Fibroblast of pulmonary artery (primary cell): ENCODE measurements around the gene VAV2.

Experiments
- DNase-seq: peaks from one replicate; pipeline ENCODE4 v3.0.0-alpha.2; 2010; ENCODE audit warnings: low read depth
- H3K4me3 ChIP-seq: replicated peaks from 2 replicates; pipeline ENCODE4 v1.5.1; 2011; ENCODE audit warnings: low read depth, mild to moderate bottlenecking, control low read depth, low read length, moderate library complexity
- CTCF ChIP-seq: IDR thresholded peaks from 2 replicates; pipeline ENCODE4 v1.5.1; 2011; ENCODE audit warnings: mild to moderate bottlenecking, control low read depth, low read length, inconsistent platforms; ENCODE audit errors: missing control alignments

The VAV2 gene

GRCh38 chr9:133732639-133733408 lies 259.3 kb downstream of the VAV2 start:
- TF ChIP-seq CTCF, result no peak
- H3K4me3 ChIP-seq, result no peak overlapping the region
- no peak for DNase-seq

DNA sequence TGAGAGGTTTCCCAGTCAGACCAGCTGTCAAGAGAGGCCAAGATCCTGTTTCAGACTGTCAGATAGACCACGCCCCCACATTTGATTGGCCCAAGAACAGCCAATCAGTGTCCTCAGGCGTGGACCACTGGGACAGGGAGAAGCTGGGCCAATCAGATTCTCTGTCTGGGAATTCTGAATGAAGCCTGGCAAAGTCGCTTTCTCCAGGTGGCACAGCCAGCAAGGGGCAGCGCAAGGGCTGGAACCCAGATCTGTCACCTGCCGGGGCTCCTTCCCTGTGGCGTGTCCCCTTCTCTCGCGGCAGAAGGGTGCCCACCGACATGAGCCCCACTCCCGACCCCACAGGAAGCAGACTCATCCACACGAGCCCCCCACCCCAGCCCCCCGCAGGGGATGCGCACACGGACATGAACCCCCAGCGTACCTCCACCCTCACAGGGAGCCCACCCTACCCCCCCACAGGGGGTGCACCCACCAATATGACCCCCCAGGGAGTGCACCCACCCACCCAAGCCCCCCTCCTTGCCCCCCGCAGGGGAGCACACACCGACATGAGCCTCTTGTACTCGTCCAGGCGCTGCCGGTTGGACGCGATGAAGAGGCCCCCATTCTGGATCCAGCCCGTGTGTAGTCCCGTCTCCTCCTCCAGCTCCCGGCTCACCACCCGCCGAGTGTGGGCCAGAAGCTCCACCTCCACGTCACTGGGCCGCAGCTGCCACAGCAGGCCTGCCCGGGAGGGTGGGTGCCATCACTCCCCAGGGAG lies 260.1 kb downstream of the VAV2 start:
- no peak overlapping the region for H3K4me3 ChIP-seq
- no peak for TF ChIP-seq CTCF
- DNase-seq, result peak; percentile 56

GRCh38 chr9:133730994-133731715 lies 261.0 kb downstream of the VAV2 start:
- no peak for DNase-seq
- TF ChIP-seq CTCF, result no peak
- H3K4me3 ChIP-seq, result no peak overlapping the region

DNA sequence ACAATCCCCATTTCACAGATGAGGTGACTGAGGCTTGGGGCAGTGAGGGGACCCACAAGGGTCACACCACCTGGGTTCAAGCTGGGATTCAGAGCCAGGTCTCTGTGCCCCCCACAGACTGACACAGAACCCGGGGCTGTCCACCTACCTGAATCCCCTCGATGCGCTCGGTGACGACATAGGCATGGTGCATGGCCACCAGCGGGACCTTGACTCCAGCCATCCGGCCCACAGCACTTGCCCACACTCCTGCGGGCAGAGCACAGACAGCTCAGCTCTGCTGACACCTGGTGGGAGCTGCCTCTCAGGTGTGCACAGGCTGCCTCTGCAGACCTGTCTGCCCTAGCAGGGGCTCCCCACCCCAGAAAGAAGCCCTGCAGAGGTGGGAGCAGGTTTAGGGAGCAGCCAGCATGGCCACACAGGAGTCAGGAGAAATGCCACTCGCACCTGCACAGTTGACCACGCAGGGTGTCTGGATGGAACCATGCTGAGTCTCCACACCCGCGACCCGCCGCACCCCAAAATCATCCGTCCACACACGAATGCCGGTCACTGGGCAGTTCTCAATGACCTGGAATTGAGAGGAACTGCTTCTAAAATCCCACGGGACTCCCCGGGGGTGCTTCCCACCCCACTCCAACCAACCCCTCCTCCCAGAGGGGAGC lies 262.4 kb downstream of the VAV2 start:
- H3K4me3 ChIP-seq, result no peak overlapping the region
- no peak for TF ChIP-seq CTCF
- DNase-seq, result no peak

GRCh38 chr9:133728856-133729616 lies 263.1 kb downstream of the VAV2 start:
- no peak overlapping the region for H3K4me3 ChIP-seq
- TF ChIP-seq CTCF, result no peak
- no peak for DNase-seq

DNA sequence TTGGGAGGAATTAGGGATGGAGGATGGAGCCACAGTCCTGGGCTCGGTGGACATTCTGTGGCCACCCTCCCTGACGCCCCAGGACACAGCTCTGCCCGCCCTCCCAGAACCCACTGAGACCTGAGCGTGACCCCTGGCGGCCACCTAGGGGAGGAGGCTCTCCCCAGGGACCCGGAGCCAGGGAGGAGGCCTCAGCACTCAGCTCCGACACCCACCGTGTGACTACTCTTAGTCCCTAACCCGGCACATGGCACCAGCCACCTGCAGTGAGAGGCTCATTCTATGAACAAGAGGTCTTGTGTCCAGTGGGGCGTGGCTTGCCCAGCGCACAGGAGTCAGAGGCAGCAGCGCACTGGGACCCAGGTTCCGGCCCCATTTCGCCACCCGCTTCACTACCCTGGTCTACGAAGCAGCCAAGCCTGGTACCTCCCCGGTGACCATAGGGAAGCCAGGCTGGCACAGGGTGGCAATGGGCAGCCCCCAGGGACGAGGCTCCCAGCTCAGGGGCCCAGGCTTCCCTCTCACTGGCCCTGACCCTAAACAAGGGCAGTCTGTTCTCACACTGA lies 264.2 kb downstream of the VAV2 start:
- no peak for DNase-seq
- H3K4me3 ChIP-seq, result no peak overlapping the region
- TF ChIP-seq CTCF, result no peak
